GM20431 (cell line): ENCODE results near the gene CCDC106.

ENCODE experiments used
- in situ Hi-C: fragments of 300-500 bp; cut with MseI, MboI; formaldehyde crosslinking; loops from one replicate; pipeline ENCODE4 v1.15.0; 2020; ENCODE audit warnings: low sequenced_read_pairs; ENCODE audit not compliant: unreplicated experiment

CCDC106 gene

DNA sequence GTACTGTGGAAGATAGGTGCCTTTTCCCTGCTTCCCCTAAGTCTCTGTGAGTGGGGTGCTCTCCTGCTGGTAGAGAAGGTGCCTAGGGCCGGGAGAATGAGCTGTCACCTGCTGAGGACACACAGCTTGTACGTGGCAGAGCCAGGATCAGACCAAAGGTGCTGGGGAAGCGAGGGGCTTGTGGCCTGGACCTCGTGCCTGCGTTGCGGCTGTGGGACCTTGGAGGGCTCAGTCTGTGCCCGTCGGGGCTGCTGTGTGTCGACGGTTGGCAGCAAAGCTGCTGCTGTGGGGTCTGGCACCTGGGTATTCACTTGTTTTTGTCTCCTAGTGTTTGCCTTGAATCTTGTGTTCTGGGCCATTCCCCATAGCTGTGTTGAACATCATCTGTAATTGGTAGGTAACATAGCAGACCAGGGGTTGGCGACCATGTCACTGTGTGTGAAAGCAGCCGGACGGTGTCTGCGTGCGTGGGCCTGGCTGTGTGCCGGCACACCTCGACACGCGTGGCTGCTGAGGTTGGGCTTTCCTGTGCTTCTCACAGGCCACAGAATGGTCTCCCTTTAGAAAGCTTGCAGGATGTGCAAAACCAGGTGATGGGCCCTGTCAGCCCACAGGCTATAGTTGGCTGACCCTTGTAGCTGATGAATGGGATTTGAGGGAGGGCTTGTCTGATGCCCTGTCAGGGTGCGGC, 16.0 kb downstream of the CCDC106 start:
- in situ Hi-C loops: no loop called here

GRCh38 chr19:55666343-55667005, 18.5 kb downstream of the CCDC106 start:
- in situ Hi-C loops: no loop called here

- in situ Hi-C loops: no loop called here
Measured at GRCh38 chr19:55667006-55667381, 19.0 kb downstream of the CCDC106 start.

GRCh38 chr19:55667511-55667910, 19.5 kb downstream of the CCDC106 start:
- in situ Hi-C loops: no loop called here

- in situ Hi-C loops: no loop called here
Measured at GRCh38 chr19:55667958-55668357, 19.9 kb downstream of the CCDC106 start.

DNA sequence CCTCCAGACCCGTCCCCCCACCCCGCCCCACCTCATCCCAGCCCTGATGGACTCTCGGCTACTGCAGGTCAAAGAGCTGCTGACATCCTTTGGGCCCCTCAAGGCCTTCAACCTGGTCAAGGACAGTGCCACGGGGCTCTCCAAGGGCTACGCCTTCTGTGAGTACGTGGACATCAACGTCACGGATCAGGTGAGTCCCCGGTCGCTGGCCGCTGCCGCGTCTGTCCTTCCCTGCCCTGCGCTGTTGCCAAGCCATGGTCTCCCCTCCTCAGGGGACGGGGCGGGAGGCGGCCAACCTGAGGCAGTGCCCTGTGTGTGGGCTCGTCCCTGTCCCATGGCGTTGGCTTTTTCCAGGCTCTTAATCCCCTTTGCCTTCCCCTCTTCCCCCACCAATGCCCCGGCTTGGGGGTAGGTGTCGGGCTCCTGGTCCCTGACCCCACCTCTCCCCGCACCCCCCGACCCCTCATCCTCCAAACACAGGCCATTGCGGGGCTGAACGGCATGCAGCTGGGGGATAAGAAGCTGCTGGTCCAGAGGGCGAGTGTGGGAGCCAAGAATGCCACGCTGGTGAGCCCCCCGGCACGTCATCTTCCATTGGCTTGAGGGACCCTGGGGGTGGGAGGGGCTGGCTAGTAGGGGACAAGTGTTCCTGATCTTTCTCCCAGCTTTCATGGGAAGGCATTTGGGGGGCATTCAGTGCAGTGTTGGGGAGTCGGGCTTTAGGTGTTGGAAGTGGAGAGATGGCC, 20.8 kb downstream of the CCDC106 start:
- in situ Hi-C loops: no loop called here

GRCh38 chr19:55669418-55670279, 21.6 kb downstream of the CCDC106 start:
- in situ Hi-C loops: no loop called here

DNA sequence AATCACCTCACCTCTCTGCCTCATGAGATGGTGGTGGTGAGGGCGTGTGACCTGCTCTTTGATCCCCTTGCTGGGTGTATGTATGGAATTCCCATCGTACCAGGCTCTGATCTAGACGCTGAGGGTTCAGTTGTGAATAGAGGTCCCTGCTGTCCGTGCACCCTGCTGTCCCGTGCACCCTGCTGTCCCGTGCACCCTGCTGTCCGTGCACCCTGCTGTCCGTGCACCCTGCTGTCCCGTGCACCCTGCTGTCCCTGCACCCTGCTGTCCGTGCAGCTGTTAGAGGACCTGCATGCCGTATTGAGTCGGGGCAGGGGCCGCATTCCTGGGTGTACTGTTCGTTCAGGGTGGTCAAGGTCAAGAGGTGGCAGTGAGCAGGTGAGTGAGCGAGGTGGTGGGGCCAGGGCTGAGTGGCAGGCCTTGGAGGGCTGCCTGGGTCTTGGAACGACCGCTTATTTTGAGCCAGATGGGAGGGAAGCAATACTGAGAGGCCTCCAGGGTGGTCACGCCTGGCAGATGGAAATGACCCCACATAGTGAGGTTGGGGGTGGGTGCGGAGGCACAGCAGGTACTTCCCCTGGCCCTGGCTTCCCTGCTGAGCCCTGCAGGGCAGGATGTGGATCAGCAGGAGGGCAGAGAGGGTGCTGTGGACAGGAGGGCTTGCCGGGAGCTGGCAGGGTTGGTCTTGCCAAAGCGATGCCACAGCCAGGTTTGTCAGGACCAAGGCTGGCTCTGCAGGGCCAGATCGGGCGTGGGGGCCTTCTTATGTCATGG, 22.5 kb downstream of the CCDC106 start:
- in situ Hi-C loops: no loop called here

- in situ Hi-C loops: no loop called here
Measured at GRCh38 chr19:55671054-55671378, 23.0 kb downstream of the CCDC106 start.

- in situ Hi-C loops: no loop called here
Measured at GRCh38 chr19:55672418-55672817, 24.4 kb downstream of the CCDC106 start.

- in situ Hi-C loops: no loop called here
Measured at GRCh38 chr19:55673465-55673864, 25.5 kb downstream of the CCDC106 start.

- in situ Hi-C loops: no loop called here
Measured at GRCh38 chr19:55673889-55674288, 25.9 kb downstream of the CCDC106 start.

DNA sequence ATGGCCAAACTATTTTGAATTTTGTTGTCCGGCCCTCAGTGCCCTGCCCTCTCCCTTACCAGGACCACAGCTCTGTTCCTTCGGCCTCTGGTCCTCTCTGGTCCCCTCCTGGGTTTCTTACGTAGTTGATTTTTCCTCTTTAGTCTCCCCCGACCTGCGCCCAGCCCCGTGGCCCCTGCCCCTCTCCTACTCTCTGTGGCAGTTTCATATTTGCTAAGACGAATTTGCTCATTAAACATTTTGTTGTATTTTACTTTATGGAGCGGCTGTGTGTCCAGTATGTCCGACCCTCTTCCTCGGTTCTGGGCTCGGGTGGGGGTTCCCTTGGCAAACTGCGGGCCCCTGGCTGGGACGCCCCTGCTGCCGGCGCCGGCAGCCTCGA, 26.4 kb downstream of the CCDC106 start:
- in situ Hi-C loops: no loop called here

GRCh38 chr19:55674841-55675660, 27.0 kb downstream of the CCDC106 start, which contains the start of gene EPN1:
EPN1 (plus strand) TSS chr19:55675226; CDS start chr19:55678628, 3,402 bp downstream.
- in situ Hi-C loops: no loop called here

- in situ Hi-C loops: no loop called here
Measured at GRCh38 chr19:55675661-55676354, 27.8 kb downstream of the CCDC106 start.

- in situ Hi-C loops: no loop called here
Measured at GRCh38 chr19:55676383-55676782, 28.4 kb downstream of the CCDC106 start.

GRCh38 chr19:55676889-55677505, 29.0 kb downstream of the CCDC106 start:
- in situ Hi-C loops: no loop called here

DNA sequence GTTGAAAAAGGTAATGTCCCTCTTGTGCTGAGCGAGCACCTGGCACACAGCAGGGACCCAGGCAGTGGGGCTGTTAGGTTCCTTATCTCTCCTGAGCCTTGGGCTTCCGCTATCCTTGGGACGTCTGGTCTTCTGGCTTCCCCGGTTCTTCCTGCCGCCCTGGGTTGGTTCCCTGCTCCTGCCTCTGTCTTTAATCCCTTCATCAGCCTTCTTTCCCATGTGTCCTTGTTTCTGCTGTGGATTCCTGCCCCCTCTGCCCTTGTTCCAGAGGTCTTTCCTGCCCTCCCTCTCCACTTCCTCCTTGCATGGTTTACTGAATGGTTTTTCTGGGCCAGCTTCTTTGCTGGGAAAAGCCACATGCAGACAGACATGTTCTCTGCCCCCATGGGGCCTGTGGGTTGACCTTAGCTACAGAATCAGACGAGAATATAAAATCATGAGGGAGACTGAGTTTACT, 29.6 kb downstream of the CCDC106 start:
- in situ Hi-C loops: no loop called here
